Glomerular visceral epithelial cell (primary cell): ENCODE measurements around the gene INSM2.
A peak's percentile ranks its signal among the peaks of the same experiment; 100 is the strongest.

Source experiments
- DNase-seq: peaks from one replicate; pipeline ENCODE4 v3.0.0-alpha.2; 2016; ENCODE audit errors: extremely low spot score

INSM2 gene

GRCh38 chr14:35533357-35534207 lies at the start of gene INSM2:
TSS of gene INSM2 (plus strand) at chr14:35534164. CDS start at chr14:35534253, 89 bp downstream.
- peak; percentile 67 for DNase-seq

GRCh38 chr14:35492569-35493014 lies 41.4 kb upstream of the INSM2 start:
- DNase-seq, result no peak

- DNase-seq, result no peak
Observed at GRCh38 chr14:35495278-35495677, 38.7 kb upstream of the INSM2 start.

GRCh38 chr14:35499180-35499579 lies 34.8 kb upstream of the INSM2 start:
- no peak for DNase-seq

GRCh38 chr14:35503646-35504045 lies 30.3 kb upstream of the INSM2 start:
- no peak for DNase-seq

- DNase-seq, result no peak
Observed at GRCh38 chr14:35504260-35504659, 29.7 kb upstream of the INSM2 start.

GRCh38 chr14:35506461-35506860 lies 27.5 kb upstream of the INSM2 start:
- DNase-seq, result no peak

- DNase-seq, result no peak
Observed at GRCh38 chr14:35506927-35507326, 27.0 kb upstream of the INSM2 start.

GRCh38 chr14:35509846-35510245 lies 24.1 kb upstream of the INSM2 start:
- no peak for DNase-seq

GRCh38 chr14:35512765-35513164 lies 21.2 kb upstream of the INSM2 start:
- no peak for DNase-seq

GRCh38 chr14:35515916-35516315 lies 18.0 kb upstream of the INSM2 start:
- no peak for DNase-seq

GRCh38 chr14:35519986-35520385 lies 14.0 kb upstream of the INSM2 start:
- DNase-seq, result no peak

GRCh38 chr14:35525695-35526094 lies 8.3 kb upstream of the INSM2 start:
- no peak for DNase-seq

GRCh38 chr14:35526962-35527361 lies 7.0 kb upstream of the INSM2 start:
- no peak for DNase-seq

- no peak for DNase-seq
Observed at GRCh38 chr14:35531960-35532747, 1.8 kb upstream of the INSM2 start.

GRCh38 chr14:35532783-35533356 lies 1.1 kb upstream of the INSM2 start:
- no peak for DNase-seq

- DNase-seq, result no peak
Observed at GRCh38 chr14:35534208-35534872, 376 bp downstream of the INSM2 start.

- peak; percentile 72 for DNase-seq
Observed at GRCh38 chr14:35534873-35535482, 1.0 kb downstream of the INSM2 start.

- no peak for DNase-seq
Observed at GRCh38 chr14:35535483-35536112, 1.6 kb downstream of the INSM2 start.

GRCh38 chr14:35539969-35540368 lies 6.0 kb downstream of the INSM2 start:
- DNase-seq, result no peak

GRCh38 chr14:35543006-35543405 lies 9.0 kb downstream of the INSM2 start:
- no peak for DNase-seq
